GM23338 (cell line): ENCODE data around the gene IPP. TPM values are rescaled to one million over a fixed set of nuclear protein-coding genes. Genes with fewer than 3 reads are reported as not detected.

Source experiments
- ATAC-seq: fragments of 200-7000 bp; cut with Tn5 transposase; 3 replicates; pipeline ENCODE4 v1.9.1; 2020
- DNase-seq: peaks from one replicate; pipeline ENCODE4 v3.0.0-alpha.2; 2015; ENCODE audit warnings: low spot score
- H2AFZ ChIP-seq: fragments of 200-600 bp; sonication (generic); 2 replicates; pipeline ENCODE4 v1.8.0; 2016; ENCODE audit warnings: antibody characterized with exemption, mild to moderate bottlenecking, moderate library complexity
- H3F3A ChIP-seq: fragments of 200-600 bp; sonication (generic); replicated peaks from 2 replicates; pipeline ENCODE4 v1.8.0; 2017; ENCODE audit warnings: antibody characterized with exemption, mixed run types, low read depth
- H3K27ac ChIP-seq: fragments of 200-600 bp; sonication (generic); 2 replicates; pipeline ENCODE4 v1.6.1; 2016; ENCODE audit warnings: low read depth
- H3K27me3 ChIP-seq: fragments of 200-600 bp; sonication (generic); 2 replicates; pipeline ENCODE4 v1.8.0; 2016; ENCODE audit warnings: mild to moderate bottlenecking, mixed run types, moderate library complexity; ENCODE audit not compliant: insufficient read depth
- H3K36me3 ChIP-seq: fragments of 200-600 bp; sonication (generic); 2 replicates; pipeline ENCODE4 v1.8.0; 2016; ENCODE audit warnings: mild to moderate bottlenecking; ENCODE audit not compliant: insufficient read depth
- H3K4me1 ChIP-seq: fragments of 200-600 bp; sonication (generic); 2 replicates; pipeline ENCODE4 v1.8.0; 2016; ENCODE audit warnings: mild to moderate bottlenecking, moderate library complexity; ENCODE audit not compliant: insufficient read depth
- H3K4me2 ChIP-seq: fragments of 200-600 bp; sonication (generic); 2 replicates; pipeline ENCODE4 v1.7.1; 2017; ENCODE audit warnings: mixed run types
- H3K4me3 ChIP-seq: fragments of 200-600 bp; sonication (generic); 2 replicates; pipeline ENCODE4 v1.6.1; 2016; ENCODE audit warnings: mixed run types
- H3K79me2 ChIP-seq: fragments of 200-600 bp; sonication (generic); replicated peaks from 2 replicates; pipeline ENCODE4 v1.8.0; 2017; ENCODE audit warnings: mild to moderate bottlenecking; ENCODE audit not compliant: insufficient read depth
- H3K9me2 ChIP-seq: fragments of 200-600 bp; sonication (generic); 2 replicates; pipeline ENCODE4 v1.8.0; 2017; ENCODE audit not compliant: insufficient read depth
- H4K20me1 ChIP-seq: fragments of 200-600 bp; sonication (generic); replicated peaks from 2 replicates; pipeline ENCODE4 v1.8.0; 2017; ENCODE audit warnings: mild to moderate bottlenecking; ENCODE audit not compliant: insufficient read depth
- H3K27ac Mint-ChIP-seq: 2 replicates; pipeline ENCODE4 v1.8.0; 2020; ENCODE audit warnings: inconsistent platforms, mild to moderate bottlenecking, moderate library complexity, mixed read lengths
- H3K27me3 Mint-ChIP-seq: 3 replicates; pipeline ENCODE4 v1.8.0; 2022; ENCODE audit warnings: low read depth, mild to moderate bottlenecking, moderate library complexity, mixed read lengths, inconsistent platforms; ENCODE audit not compliant: insufficient read depth, poor library complexity
- H3K36me3 Mint-ChIP-seq: 3 replicates; pipeline ENCODE4 v1.8.0; 2021; ENCODE audit warnings: low read depth, mild to moderate bottlenecking, inconsistent platforms, moderate library complexity, mixed read lengths
- H3K4me1 Mint-ChIP-seq: 3 replicates; pipeline ENCODE4 v1.8.0; 2020; ENCODE audit warnings: mild to moderate bottlenecking, inconsistent platforms, mixed read lengths
- H3K4me3 Mint-ChIP-seq: 3 replicates; pipeline ENCODE4 v1.8.0; 2021; ENCODE audit warnings: moderate library complexity, mild to moderate bottlenecking, inconsistent platforms, mixed read lengths
- H3K9me3 Mint-ChIP-seq: 3 replicates; pipeline ENCODE4 v1.8.0; 2020; ENCODE audit warnings: moderate library complexity, mild to moderate bottlenecking, inconsistent platforms, mixed read lengths
- CREB1 ChIP-seq: fragments of 250-450 bp; sonication (Bioruptor Pico); IDR thresholded peaks from 2 replicates; pipeline ENCODE4 v1.5.0; 2020; ENCODE audit warnings: low read depth, mild to moderate bottlenecking, moderate library complexity
- EZH2 ChIP-seq: fragments of 200-600 bp; sonication (generic); IDR thresholded peaks from one replicate; pipeline ENCODE4 v1.8.0; 2017; ENCODE audit warnings: antibody characterized with exemption, mild to moderate bottlenecking, low read depth; ENCODE audit not compliant: unreplicated experiment
- EZH2phosphoT487 ChIP-seq: fragments of 200-600 bp; sonication (generic); IDR thresholded peaks from one replicate; pipeline ENCODE4 v1.8.1; 2018; ENCODE audit warnings: antibody characterized with exemption; ENCODE audit not compliant: unreplicated experiment
- JUNB ChIP-seq: IDR thresholded peaks from one replicate; pipeline ENCODE4 v1.6.1; 2016; ENCODE audit warnings: antibody characterized with exemption; ENCODE audit not compliant: unreplicated experiment
- NANOG ChIP-seq: IDR thresholded peaks from 2 replicates; pipeline ENCODE4 v1.6.1; 2016; ENCODE audit warnings: antibody characterized with exemption, borderline replicate concordance
- POLR2AphosphoS5 ChIP-seq: IDR thresholded peaks from 2 replicates; pipeline ENCODE4 v1.6.1; 2016; ENCODE audit warnings: antibody characterized with exemption, low read depth
- STAT1 ChIP-seq: IDR thresholded peaks from one replicate; pipeline ENCODE4 v1.6.1; 2016; ENCODE audit warnings: antibody characterized with exemption; ENCODE audit not compliant: unreplicated experiment
- ZNF114 ChIP-seq: fragments of 250-450 bp; sonication (Bioruptor Pico); IDR thresholded peaks from 2 replicates; pipeline ENCODE4 v1.5.0; 2020; ENCODE audit warnings: mild to moderate bottlenecking, moderate library complexity
- ZNF331 ChIP-seq: fragments of 250-450 bp; sonication (Bioruptor Pico); IDR thresholded peaks from 2 replicates; pipeline ENCODE4 v1.5.0; 2020; ENCODE audit warnings: low read depth, mild to moderate bottlenecking, moderate library complexity
- polyA plus RNA-seq: library from polyadenylated mRNA; unstranded; fragments of >200 nt; fragmentation: Nextera tagmentation; extraction: Ambion mirVana; gene quantifications from 2 replicates; pipeline ENCODE4 v1.2.1, GENCODE V29; 2016
- total RNA-seq: library from RNA; depleted of rRNA; stranded (reverse); fragments of >200 nt; shearing (Covaris generic); gene quantifications from 2 replicates; pipeline ENCODE4 v1.2.3, GENCODE V29; 2014
- TF ChIP-seq, protein P1 (sequence below), 2 experiments: fragments of 200-600 bp in 1 of 2; sonication (generic) in 1 of 2; conservative IDR thresholded peaks; 2 replicates each; pipeline versions ENCODE4 v1.5.1 to v1.6.1; 2016 to 2017; ENCODE audit warnings: antibody characterized with exemption in 2 of 2, low read depth in 2 of 2, mild to moderate bottlenecking in 2 of 2, moderate library complexity in 1 of 2
- TF ChIP-seq, protein P2 (sequence below): fragments of 250-450 bp; sonication (Bioruptor Pico); IDR thresholded peaks from 2 replicates; pipeline ENCODE4 v1.5.0; 2020; ENCODE audit warnings: mild to moderate bottlenecking, moderate library complexity
- TF ChIP-seq, protein P3 (sequence below): IDR thresholded peaks from one replicate; pipeline ENCODE4 v1.6.1; 2018; ENCODE audit warnings: antibody characterized with exemption; ENCODE audit not compliant: unreplicated experiment
- TF ChIP-seq, protein P4 (sequence below): IDR thresholded peaks from 2 replicates; pipeline ENCODE4 v1.6.1; 2016; ENCODE audit warnings: antibody characterized with exemption

IPP gene
- total and polyA plus RNA-seq, 2 experiments from 2014 or later: 1.8 to 2.8 TPM

DNA sequence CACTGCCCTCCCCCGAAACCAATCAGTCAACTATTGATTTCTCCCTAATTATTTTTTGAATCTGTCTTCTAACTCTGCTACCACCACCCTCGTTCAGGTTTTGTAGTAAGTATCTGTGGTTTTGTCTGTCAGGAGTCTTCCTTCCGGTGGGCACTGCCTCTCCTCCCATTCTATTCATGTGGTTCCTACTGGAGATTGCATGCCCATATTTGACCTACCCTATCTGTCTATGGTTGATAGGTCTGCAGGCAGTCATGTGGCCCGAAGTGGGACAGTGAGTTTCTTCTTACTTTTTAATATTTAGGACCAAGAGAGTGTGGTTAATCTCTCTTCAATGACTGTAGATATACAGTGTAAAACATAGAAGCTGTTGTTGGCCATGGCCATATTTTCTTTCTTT, 35.1 kb upstream of the IPP start:
- Histone ChIP-seq H4K20me1 (no peaks in the 10 kb centered on the region), H3K4me1 (no peaks in the 10 kb centered on the region), H3F3A (no peaks in the 10 kb centered on the region), H3K36me3 (no peaks in the 10 kb centered on the region), H3K79me2 (no peaks in the 10 kb centered on the region), H2AFZ (no peak overlapping the region), H3K27me3 (no peaks in the 10 kb centered on the region), H3K9me2 (no peaks in the 10 kb centered on the region; the same call in 1 of the 2 replicates), H3K27ac (no peak overlapping the region), H3K4me2 (no peak overlapping the region), H3K4me3 (no peak overlapping the region)
- TF ChIP-seq JUNB (no peak), ZNF114 (CRISPR knock-in tag) (no peak), ZNF331 (CRISPR knock-in tag) (no peak), EZH2phosphoT487 (no peak), EZH2 (no peak), NANOG (no peak), CREB1 (CRISPR knock-in tag) (no peak), POLR2AphosphoS5 (no peak), STAT1 (no peak)
- TF ChIP-seq, protein P1, sequence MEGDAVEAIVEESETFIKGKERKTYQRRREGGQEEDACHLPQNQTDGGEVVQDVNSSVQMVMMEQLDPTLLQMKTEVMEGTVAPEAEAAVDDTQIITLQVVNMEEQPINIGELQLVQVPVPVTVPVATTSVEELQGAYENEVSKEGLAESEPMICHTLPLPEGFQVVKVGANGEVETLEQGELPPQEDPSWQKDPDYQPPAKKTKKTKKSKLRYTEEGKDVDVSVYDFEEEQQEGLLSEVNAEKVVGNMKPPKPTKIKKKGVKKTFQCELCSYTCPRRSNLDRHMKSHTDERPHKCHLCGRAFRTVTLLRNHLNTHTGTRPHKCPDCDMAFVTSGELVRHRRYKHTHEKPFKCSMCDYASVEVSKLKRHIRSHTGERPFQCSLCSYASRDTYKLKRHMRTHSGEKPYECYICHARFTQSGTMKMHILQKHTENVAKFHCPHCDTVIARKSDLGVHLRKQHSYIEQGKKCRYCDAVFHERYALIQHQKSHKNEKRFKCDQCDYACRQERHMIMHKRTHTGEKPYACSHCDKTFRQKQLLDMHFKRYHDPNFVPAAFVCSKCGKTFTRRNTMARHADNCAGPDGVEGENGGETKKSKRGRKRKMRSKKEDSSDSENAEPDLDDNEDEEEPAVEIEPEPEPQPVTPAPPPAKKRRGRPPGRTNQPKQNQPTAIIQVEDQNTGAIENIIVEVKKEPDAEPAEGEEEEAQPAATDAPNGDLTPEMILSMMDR (conservative IDR thresholded peaks at IDR 0.05; ENCODE audit: low read depth in 2 of 2): no peak
- TF ChIP-seq, protein P2, sequence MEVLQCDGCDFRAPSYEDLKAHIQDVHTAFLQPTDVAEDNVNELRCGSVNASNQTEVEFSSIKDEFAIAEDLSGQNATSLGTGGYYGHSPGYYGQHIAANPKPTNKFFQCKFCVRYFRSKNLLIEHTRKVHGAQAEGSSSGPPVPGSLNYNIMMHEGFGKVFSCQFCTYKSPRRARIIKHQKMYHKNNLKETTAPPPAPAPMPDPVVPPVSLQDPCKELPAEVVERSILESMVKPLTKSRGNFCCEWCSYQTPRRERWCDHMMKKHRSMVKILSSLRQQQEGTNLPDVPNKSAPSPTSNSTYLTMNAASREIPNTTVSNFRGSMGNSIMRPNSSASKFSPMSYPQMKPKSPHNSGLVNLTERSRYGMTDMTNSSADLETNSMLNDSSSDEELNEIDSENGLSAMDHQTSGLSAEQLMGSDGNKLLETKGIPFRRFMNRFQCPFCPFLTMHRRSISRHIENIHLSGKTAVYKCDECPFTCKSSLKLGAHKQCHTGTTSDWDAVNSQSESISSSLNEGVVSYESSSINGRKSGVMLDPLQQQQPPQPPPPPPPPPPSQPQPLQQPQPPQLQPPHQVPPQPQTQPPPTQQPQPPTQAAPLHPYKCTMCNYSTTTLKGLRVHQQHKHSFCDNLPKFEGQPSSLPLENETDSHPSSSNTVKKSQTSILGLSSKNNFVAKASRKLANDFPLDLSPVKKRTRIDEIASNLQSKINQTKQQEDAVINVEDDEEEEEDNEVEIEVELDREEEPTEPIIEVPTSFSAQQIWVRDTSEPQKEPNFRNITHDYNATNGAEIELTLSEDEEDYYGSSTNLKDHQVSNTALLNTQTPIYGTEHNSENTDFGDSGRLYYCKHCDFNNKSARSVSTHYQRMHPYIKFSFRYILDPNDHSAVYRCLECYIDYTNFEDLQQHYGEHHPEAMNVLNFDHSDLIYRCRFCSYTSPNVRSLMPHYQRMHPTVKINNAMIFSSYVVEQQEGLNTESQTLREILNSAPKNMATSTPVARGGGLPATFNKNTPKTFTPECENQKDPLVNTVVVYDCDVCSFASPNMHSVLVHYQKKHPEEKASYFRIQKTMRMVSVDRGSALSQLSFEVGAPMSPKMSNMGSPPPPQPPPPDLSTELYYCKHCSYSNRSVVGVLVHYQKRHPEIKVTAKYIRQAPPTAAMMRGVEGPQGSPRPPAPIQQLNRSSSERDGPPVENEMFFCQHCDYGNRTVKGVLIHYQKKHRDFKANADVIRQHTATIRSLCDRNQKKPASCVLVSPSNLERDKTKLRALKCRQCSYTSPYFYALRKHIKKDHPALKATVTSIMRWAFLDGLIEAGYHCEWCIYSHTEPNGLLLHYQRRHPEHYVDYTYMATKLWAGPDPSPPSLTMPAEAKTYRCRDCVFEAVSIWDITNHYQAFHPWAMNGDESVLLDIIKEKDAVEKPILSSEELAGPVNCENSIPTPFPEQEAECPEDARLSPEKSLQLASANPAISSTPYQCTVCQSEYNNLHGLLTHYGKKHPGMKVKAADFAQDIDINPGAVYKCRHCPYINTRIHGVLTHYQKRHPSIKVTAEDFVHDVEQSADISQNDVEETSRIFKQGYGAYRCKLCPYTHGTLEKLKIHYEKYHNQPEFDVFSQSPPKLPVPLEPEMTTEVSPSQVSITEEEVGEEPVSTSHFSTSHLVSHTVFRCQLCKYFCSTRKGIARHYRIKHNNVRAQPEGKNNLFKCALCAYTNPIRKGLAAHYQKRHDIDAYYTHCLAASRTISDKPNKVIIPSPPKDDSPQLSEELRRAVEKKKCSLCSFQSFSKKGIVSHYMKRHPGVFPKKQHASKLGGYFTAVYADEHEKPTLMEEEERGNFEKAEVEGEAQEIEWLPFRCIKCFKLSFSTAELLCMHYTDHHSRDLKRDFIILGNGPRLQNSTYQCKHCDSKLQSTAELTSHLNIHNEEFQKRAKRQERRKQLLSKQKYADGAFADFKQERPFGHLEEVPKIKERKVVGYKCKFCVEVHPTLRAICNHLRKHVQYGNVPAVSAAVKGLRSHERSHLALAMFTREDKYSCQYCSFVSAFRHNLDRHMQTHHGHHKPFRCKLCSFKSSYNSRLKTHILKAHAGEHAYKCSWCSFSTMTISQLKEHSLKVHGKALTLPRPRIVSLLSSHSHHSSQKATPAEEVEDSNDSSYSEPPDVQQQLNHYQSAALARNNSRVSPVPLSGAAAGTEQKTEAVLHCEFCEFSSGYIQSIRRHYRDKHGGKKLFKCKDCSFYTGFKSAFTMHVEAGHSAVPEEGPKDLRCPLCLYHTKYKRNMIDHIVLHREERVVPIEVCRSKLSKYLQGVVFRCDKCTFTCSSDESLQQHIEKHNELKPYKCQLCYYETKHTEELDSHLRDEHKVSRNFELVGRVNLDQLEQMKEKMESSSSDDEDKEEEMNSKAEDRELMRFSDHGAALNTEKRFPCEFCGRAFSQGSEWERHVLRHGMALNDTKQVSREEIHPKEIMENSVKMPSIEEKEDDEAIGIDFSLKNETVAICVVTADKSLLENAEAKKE: no peak
- TF ChIP-seq, protein P3, sequence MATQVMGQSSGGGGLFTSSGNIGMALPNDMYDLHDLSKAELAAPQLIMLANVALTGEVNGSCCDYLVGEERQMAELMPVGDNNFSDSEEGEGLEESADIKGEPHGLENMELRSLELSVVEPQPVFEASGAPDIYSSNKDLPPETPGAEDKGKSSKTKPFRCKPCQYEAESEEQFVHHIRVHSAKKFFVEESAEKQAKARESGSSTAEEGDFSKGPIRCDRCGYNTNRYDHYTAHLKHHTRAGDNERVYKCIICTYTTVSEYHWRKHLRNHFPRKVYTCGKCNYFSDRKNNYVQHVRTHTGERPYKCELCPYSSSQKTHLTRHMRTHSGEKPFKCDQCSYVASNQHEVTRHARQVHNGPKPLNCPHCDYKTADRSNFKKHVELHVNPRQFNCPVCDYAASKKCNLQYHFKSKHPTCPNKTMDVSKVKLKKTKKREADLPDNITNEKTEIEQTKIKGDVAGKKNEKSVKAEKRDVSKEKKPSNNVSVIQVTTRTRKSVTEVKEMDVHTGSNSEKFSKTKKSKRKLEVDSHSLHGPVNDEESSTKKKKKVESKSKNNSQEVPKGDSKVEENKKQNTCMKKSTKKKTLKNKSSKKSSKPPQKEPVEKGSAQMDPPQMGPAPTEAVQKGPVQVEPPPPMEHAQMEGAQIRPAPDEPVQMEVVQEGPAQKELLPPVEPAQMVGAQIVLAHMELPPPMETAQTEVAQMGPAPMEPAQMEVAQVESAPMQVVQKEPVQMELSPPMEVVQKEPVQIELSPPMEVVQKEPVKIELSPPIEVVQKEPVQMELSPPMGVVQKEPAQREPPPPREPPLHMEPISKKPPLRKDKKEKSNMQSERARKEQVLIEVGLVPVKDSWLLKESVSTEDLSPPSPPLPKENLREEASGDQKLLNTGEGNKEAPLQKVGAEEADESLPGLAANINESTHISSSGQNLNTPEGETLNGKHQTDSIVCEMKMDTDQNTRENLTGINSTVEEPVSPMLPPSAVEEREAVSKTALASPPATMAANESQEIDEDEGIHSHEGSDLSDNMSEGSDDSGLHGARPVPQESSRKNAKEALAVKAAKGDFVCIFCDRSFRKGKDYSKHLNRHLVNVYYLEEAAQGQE: no peak
- TF ChIP-seq, protein P4, sequence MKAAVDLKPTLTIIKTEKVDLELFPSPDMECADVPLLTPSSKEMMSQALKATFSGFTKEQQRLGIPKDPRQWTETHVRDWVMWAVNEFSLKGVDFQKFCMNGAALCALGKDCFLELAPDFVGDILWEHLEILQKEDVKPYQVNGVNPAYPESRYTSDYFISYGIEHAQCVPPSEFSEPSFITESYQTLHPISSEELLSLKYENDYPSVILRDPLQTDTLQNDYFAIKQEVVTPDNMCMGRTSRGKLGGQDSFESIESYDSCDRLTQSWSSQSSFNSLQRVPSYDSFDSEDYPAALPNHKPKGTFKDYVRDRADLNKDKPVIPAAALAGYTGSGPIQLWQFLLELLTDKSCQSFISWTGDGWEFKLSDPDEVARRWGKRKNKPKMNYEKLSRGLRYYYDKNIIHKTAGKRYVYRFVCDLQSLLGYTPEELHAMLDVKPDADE: no peak
- Mint-ChIP-seq H3K4me3 (no peak overlapping the region), H3K36me3 (no peaks in the 10 kb centered on the region), H3K9me3 (no peaks in the 10 kb centered on the region), H3K4me1 (no peaks in the 10 kb centered on the region), H3K27me3 (no peaks in the 10 kb centered on the region), H3K27ac (no peak overlapping the region)
- DNase-seq: no peak
- ATAC-seq: no peak
